Upper lobe of left lung (tissue), 6 donors: Measurements from ENCODE around the gene SMIM36. TPM values are rescaled to one million over a fixed set of nuclear protein-coding genes. Genes with fewer than 3 reads are reported as not detected.
A peak's percentile ranks its signal among the peaks of the same experiment; 100 is the strongest.
"Not testable (repeated sequence)": the region's sequence is repeated elsewhere in the genome, so short reads cannot be mapped to it uniquely, and the experiment has no call there.

Experiments
- ATAC-seq, 2 donors: fragments of 200-7000 bp; cut with Tn5 transposase; one replicate each; pipeline ENCODE4 v1.9.1; 2022; ENCODE audit warnings: mild to moderate bottlenecking in 2 of 2, moderate library complexity in 2 of 2; ENCODE audit not compliant: low FRiP score in 2 of 2
- DNase-seq, 2 donors: peaks; one replicate each; pipeline ENCODE4 v3.0.0-alpha.2; 2019 to 2020
- H3K27ac ChIP-seq, 4 donors: fragments of 200-600 bp; sonication (generic); one replicate each; pipeline ENCODE4 v1.5.1; 2016 to 2019
- H3K27me3 ChIP-seq, 4 donors: fragments of 200-600 bp; sonication (generic); one replicate each; pipeline ENCODE4 v1.5.1; 2017 to 2019
- H3K36me3 ChIP-seq, 4 donors: fragments of 200-600 bp; sonication (generic); one replicate each; pipeline ENCODE4 v1.5.1; 2016 to 2019
- H3K4me1 ChIP-seq, 4 donors: fragments of 200-600 bp; sonication (generic); one replicate each; pipeline ENCODE4 v1.5.1; 2018 to 2019
- H3K4me3 ChIP-seq, 4 donors: fragments of 200-600 bp; sonication (generic); one replicate each; pipeline ENCODE4 v1.5.1; 2017 to 2019; ENCODE audit warnings: mild to moderate bottlenecking in 2 of 4, moderate library complexity in 1 of 4
- H3K9me3 ChIP-seq, 4 donors: fragments of 200-600 bp; sonication (generic); one replicate each; pipeline ENCODE4 v1.5.1; 2018 to 2019
- CTCF ChIP-seq, 6 experiments: fragments of 450-650 bp in 4 of 6; fragments of 200-600 bp in 2 of 6; sonication (generic) in 2 of 6; IDR thresholded peaks; one replicate each; pipeline ENCODE4 v1.5.1; 2016 to 2019; ENCODE audit warnings: antibody characterized with exemption in 6 of 6
- EP300 ChIP-seq, 4 donors: sonication (generic); formaldehyde crosslinking; IDR thresholded peaks; one replicate each; pipeline ENCODE4 v1.5.1; 2017; ENCODE audit warnings: antibody characterized with exemption in 4 of 4, control low read depth in 2 of 4
- POLR2A ChIP-seq, 4 donors: fragments of 450-650 bp; IDR thresholded peaks; one replicate each; pipeline ENCODE4 v1.5.1; 2016 to 2017; ENCODE audit warnings: antibody characterized with exemption in 4 of 4, mild to moderate bottlenecking in 2 of 4
- POLR2AphosphoS5 ChIP-seq, 2 donors: sonication (generic); formaldehyde crosslinking; IDR thresholded peaks; one replicate each; pipeline ENCODE4 v1.5.1; 2017; ENCODE audit warnings: antibody characterized with exemption in 2 of 2
- WGBS, 2 donors: methylation state at CpG; one replicate each; pipeline ENCODE4 v1.1.5; 2017 to 2018; 5-methylcytosine and 5-hydroxymethylcytosine counted together
- total RNA-seq, 6 donors: library from RNA; depleted of rRNA in 4 of 6; stranded (reverse); fragments of >200 nt in 4 of 6; gene quantifications; one replicate each; pipeline versions ENCODE4 v1.1.0 to v1.2.1, GENCODE V29; 2016 to 2021
- donor health status: DM: no; HTN: no; CAD: no; lungs with moderate emphysema.
- donor health status: DM: no; HTN: yes; CAD: no; lungs with severe emphysema.

The SMIM36 gene
- total RNA-seq, 6 donors from 2014 or later: not detected

DNA sequence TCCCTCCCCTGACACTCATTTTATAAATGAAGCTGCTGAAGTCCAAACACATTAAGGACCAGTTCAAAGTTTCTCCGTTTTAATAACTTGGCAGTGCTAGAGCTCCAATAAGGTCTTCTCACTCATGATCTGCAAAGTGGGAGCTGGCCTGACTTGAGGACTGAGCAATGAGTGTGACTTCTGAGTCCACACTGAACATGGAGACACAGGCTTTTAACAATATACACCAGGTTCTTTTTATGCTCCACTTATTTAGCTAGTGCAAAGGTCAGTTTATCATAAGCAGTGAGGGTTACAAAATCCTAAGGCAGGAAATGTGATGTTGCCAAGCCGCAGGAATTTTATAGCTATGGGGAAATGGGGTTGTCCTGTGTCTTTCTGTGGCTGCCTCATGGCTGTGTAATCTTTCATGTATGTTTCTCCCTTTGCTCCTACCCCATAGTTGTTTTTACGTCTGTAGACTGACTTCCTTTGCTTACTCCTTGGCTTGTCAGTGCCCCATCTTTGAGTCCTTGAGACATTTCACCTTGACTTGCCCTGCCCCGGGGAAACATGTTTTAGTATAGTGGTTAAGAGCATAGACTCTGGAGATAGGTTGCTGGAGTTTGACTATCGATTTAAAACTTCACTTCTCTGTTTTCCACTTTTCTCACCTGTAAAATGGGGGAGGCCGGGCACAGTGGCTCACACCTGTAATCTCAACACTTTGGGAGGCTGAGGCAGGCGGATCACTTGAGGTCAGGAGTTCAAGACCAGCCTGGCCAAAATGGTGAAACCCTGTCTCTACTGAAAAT, 77.4 kb downstream of the SMIM36 start:
- no peaks in the 10 kb centered on the region for H3K9me3 ChIP-seq
- H3K4me3 ChIP-seq: no peak overlapping the region
- DNase-seq: peak in 1 of 2 donors; percentile 30
- ATAC-seq: peak; percentile 34 to 82
- H3K27me3 ChIP-seq: no peaks in the 10 kb centered on the region
- TF ChIP-seq EP300 (IDR thresholded peaks at IDR 0.05): peak in 2 of 4 donors; percentile 30 to 49
- TF ChIP-seq CTCF (IDR thresholded peaks at IDR 0.05): no peak
- TF ChIP-seq POLR2AphosphoS5 (IDR thresholded peaks at IDR 0.05): peak in 1 of 2 donors; percentile 57
- no peak for TF ChIP-seq POLR2A (IDR thresholded peaks at IDR 0.05)
- no peaks in the 10 kb centered on the region for H3K36me3 ChIP-seq
- peak overlapping the region in 3 of 4 donors; percentile 18 to 48 (median 40) for H3K27ac ChIP-seq
- WGBS, 2 donors: 63 to 66% methylated on average over 7 of the region's 7 CpGs
- peaks cover 0 to 8% (median 6%) of the 10 kb centered on the region in 4 donors for H3K4me1 ChIP-seq

GRCh38 chr17:55433029-55433628, 78.1 kb downstream of the SMIM36 start:
- H3K27ac ChIP-seq: peak overlapping the region; percentile 15 to 32 (median 20)
- WGBS, 2 donors: 53 to 62% methylated on average over 7 of the region's 7 CpGs
- ATAC-seq (peak; percentile 37 to 46), DNase-seq (no peak)
- no peak overlapping the region for H3K4me3 ChIP-seq
- peaks cover 0 to 8% (median 6%) of the 10 kb centered on the region in 4 donors for H3K4me1 ChIP-seq
- no peaks in the 10 kb centered on the region for H3K36me3 ChIP-seq
- H3K9me3 ChIP-seq: no peaks in the 10 kb centered on the region
- H3K27me3 ChIP-seq: no peaks in the 10 kb centered on the region
- TF ChIP-seq POLR2A (IDR thresholded peaks at IDR 0.05) (no peak), EP300 (IDR thresholded peaks at IDR 0.05) (no peak), POLR2AphosphoS5 (IDR thresholded peaks at IDR 0.05) (no peak), CTCF (IDR thresholded peaks at IDR 0.05) (no peak)

DNA sequence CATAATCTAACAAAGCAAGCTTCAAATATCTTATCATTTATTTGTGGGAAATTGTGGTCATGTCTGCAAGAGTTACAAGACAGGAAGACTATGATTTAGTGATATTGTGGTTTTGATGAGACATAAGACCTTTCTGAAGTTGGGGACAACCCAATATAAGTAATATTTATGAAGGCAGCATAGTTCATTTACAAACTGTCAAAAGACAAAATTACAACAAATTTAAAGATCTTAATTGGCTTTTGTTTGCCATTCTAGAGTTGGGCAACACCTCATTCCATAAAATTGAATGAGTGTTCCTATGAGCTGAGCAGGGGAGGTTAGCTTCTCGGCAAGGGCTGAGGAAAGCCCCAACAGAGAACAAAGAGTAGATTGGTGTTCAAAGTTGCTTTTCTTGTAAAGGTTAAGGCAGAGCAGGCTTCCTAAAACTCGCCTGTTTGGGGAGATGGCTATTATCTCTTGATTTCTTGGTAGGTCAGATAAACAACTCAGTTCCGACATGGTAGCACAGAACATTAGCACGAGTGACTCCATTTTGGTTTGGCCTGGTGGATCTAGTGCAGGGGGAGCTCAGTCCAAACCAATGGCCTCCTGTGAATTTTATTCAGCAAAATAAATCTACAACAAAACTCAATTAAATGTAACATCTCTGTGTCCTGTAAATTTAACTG, 78.8 kb downstream of the SMIM36 start:
- H3K9me3 ChIP-seq: no peaks in the 10 kb centered on the region
- TF ChIP-seq EP300 (IDR thresholded peaks at IDR 0.05): no peak
- no peak for TF ChIP-seq POLR2AphosphoS5 (IDR thresholded peaks at IDR 0.05)
- TF ChIP-seq POLR2A (IDR thresholded peaks at IDR 0.05): no peak
- TF ChIP-seq CTCF (IDR thresholded peaks at IDR 0.05): no peak
- no peaks in the 10 kb centered on the region for H3K36me3 ChIP-seq
- DNase-seq (no peak), ATAC-seq (no peak)
- no peak overlapping the region for H3K4me3 ChIP-seq
- whole genome bisulfite sequencing, 2 donors: 78 to 81% methylated on average over 4 of the region's 4 CpGs
- peaks cover 0 to 8% (median 6%) of the 10 kb centered on the region in 4 donors for H3K4me1 ChIP-seq
- peak overlapping the region in 2 of 4 donors; percentile 15 to 22 for H3K27ac ChIP-seq
- no peaks in the 10 kb centered on the region for H3K27me3 ChIP-seq

- H3K36me3 ChIP-seq, H3K4me3 ChIP-seq, H3K27me3 ChIP-seq, H3K9me3 ChIP-seq, ATAC-seq, H3K4me1 ChIP-seq, DNase-seq, H3K27ac ChIP-seq: not testable (repeated sequence)
- 0% methylated on average over 1 of the region's 1 CpG; no CpG with 5 or more reads in 1 of the 2 donors for WGBS, 2 donors
These were observed 79.3 kb downstream of the SMIM36 start for GRCh38 chr17:55431914-55432313.
